GM08714 (cell line): ENCODE measurements around the gene CSTPP1.
"Not testable (repeated sequence)": the region's sequence is repeated elsewhere in the genome, so short reads cannot be mapped to it uniquely, and the experiment has no call there.

Source experiments
- H3K4me3 ChIP-seq: fragments of 200-500 bp; sonication (Bioruptor generic); 2 replicates; pipeline ENCODE4 v1.5.1; 2014; ENCODE audit warnings: mild to moderate bottlenecking, low read length, inconsistent platforms
- ZNF274 ChIP-seq: IDR thresholded peaks from 2 replicates; pipeline ENCODE4 v1.6.1; 2012; ENCODE audit warnings: mild to moderate bottlenecking, low read depth, low read length

CSTPP1 gene

DNA sequence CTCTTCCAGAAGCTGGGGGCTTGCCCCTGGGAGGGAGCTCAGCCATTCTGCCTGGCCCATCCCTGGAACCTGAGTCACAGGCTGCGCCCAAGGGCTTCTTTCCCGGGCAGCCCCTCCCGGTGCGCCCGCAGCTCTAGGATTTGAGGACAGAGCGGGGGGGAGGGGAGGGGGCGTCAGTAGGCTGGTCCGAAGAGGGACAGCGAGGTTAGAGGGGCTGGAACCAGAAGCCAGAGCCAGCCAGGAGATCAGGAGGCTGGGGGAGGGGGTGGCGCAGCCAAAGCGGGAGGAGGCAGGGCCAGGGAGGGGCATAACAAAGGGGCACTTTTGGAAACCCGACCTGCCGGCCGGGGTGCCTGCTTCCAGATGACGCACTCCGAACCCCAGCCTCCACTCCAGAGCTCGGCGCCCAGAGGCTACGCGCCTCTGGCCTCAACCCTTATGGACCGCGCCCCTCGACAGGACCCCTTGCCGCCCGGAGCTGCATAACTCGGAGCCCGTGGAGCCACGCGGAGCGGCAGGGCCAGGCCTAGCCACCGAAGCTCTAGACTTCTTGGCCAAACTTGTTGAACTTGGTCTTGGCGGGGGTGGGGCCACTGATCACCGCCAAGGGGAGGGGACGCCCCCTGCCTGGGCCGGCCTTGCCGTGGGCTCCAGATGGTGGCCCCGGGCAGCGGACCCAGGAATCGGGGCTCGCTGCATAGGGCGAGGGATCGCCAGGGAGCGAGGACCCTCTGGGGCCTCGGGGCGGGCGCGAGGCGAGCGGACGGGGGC lies 248.9 kb downstream of the CSTPP1 start:
- peak overlapping the region; percentile 54; the same call in 1 of the 2 replicates for H3K4me3 ChIP-seq

GRCh38 chr11:47186076-47186699 lies 249.6 kb downstream of the CSTPP1 start, which contains the start of gene PACSIN3:
TSS of gene PACSIN3 (minus strand) at chr11:47186434. CDS start at chr11:47182727, 3,707 bp downstream.
- TF ChIP-seq ZNF274 = no peak
- H3K4me3 ChIP-seq = peak within 1 kb of the TSS; percentile 54; the same call in 1 of the 2 replicates

More for the DNA sequence above, 248.9 kb downstream of the CSTPP1 start:
- TF ChIP-seq ZNF274 = no peak

GRCh38 chr11:47186700-47187695 lies 250.4 kb downstream of the CSTPP1 start:
- H3K4me3 ChIP-seq = peak overlapping the region; percentile 17; the same call in 1 of the 2 replicates
- no peak for TF ChIP-seq ZNF274

GRCh38 chr11:47187723-47188122 lies 251.2 kb downstream of the CSTPP1 start:
- no peak overlapping the region for H3K4me3 ChIP-seq
- no peak for TF ChIP-seq ZNF274

GRCh38 chr11:47188259-47188658 lies 251.7 kb downstream of the CSTPP1 start:
- H3K4me3 ChIP-seq = no peak overlapping the region
- TF ChIP-seq ZNF274 = no peak

- no peak for TF ChIP-seq ZNF274
Observed at GRCh38 chr11:47189100-47189834, 252.7 kb downstream of the CSTPP1 start.

DNA sequence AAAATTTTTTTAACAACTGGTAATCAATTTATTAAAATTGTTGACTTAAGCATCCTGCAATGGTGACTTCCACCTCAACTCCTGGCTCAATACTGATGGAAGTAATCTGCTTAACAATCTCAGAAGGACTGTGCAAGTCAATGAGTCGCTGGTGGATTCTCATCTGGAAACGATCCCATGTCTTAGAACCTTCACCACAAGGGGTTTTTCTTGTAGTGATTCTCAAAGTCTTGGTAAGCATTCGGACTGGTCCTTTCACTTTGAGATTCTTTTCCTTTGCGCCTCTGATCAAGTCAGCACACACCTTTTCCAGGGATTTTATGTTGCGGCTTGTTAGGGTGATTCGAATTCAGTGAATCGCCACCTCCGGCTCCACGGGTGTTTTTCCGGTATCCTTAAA lies 254.6 kb downstream of the CSTPP1 start:
- not testable (repeated sequence) for H3K4me3 ChIP-seq

More at GRCh38 chr11:47189100-47189834, 252.7 kb downstream of the CSTPP1 start:
- no peak overlapping the region for H3K4me3 ChIP-seq

GRCh38 chr11:47192111-47192510 lies 255.6 kb downstream of the CSTPP1 start:
- no peak overlapping the region for H3K4me3 ChIP-seq
- TF ChIP-seq ZNF274 = no peak

- not testable (repeated sequence) for H3K4me3 ChIP-seq
Observed at GRCh38 chr11:47198161-47198560, 261.6 kb downstream of the CSTPP1 start.

DNA sequence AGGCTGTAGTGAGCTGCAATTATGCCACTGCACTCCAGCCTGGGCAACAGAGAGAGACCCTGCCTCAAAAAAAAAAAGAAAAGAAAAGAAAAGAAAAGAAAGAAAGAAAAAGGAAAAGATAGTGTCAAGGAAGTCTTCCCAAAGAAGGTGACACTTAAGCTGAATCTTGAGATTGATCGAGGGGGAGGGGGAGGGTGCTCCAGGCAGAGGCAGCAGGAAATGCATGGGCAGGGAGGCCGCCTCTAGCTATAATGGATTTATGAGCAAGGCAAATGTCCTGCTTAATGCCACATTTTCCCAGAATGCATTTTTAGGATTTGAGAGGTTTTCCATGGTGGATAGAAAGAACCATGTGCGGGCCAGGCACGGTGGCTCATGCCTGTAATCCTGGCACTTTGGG lies 264.5 kb downstream of the CSTPP1 start:
- H3K4me3 ChIP-seq = no peak overlapping the region
- TF ChIP-seq ZNF274 = no peak

DNA sequence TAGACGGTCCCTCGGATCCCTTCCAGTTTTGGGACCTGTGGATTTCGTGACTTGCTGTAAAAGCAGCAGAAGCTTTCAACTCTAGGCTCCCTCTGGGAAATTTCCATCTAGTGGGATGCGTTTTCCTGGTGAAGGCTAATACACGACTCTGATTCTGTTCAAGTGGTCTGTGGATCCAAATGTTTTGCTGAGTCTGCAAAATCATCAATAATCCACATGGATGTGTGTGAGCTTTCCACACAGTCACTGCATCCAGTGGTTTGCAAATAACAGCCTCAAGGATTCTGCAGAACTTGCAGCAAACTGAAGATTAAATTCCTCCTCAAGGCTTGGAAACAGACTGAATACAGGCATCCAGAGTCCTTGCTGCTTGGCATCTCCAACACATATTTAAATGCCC lies 266.0 kb downstream of the CSTPP1 start:
- TF ChIP-seq ZNF274 = no peak
- no peak overlapping the region for H3K4me3 ChIP-seq

DNA sequence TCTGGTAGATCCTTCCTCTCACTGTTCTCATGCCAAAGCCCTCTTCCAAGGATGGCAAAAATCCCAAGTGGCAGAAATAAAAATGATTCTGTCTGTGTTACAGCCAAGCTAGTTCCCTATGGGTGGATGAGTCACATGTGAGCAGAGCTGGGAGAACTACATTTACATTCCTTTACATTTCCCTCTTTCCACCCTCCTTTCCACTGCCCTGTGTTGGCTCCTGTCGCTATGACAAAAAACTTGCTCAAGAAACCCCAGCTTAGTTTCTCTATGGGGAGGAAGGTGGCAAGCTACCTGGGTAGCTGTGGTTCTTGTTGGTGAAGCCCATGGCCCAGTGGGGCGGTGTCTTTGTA lies 268.1 kb downstream of the CSTPP1 start:
- H3K4me3 ChIP-seq = no peak overlapping the region
- no peak for TF ChIP-seq ZNF274

- H3K4me3 ChIP-seq = not testable (repeated sequence)
Observed at GRCh38 chr11:47206577-47206976, 270.0 kb downstream of the CSTPP1 start.

DNA sequence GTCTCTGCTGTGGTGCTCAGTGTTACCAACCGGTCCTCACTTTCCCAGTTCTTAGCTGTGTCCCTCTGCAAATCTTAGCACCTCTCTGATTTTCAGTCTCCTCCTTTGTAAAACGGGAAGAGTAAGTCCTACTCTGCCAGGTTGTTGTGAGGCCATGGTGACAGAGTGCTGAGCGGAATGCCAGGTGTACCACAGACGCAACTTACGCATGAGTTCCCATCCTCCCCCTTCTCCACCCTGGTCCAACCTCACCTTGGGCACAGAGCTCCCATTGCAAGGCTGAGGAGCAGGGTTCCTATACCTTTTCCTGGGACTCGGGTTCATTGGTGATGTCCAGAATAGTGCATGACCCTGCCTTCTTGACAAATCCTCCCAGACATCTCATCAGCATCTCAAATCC lies 270.9 kb downstream of the CSTPP1 start:
- H3K4me3 ChIP-seq = no peak overlapping the region
- TF ChIP-seq ZNF274 = no peak

GRCh38 chr11:47208008-47208552 lies 271.5 kb downstream of the CSTPP1 start:
- not testable (repeated sequence) for H3K4me3 ChIP-seq
